Osteocyte (in vitro differentiated cells): ENCODE measurements around the gene DYNC1I1. TPM values are rescaled to one million over a fixed set of nuclear protein-coding genes. Genes with fewer than 3 reads are reported as not detected.

Experiments
- DNase-seq: peaks from one replicate; pipeline ENCODE4 v3.0.0; 2021; ENCODE audit warnings: mixed read lengths; ENCODE audit not compliant: unreplicated experiment; ENCODE audit errors: extremely low spot score
- H3K27ac Mint-ChIP-seq: one replicate; pipeline ENCODE4 v1.8.0; 2021; ENCODE audit warnings: mild to moderate bottlenecking, mixed read lengths; ENCODE audit not compliant: unreplicated experiment
- H3K27me3 Mint-ChIP-seq: one replicate; pipeline ENCODE4 v1.8.0; 2021; ENCODE audit warnings: mixed read lengths; ENCODE audit not compliant: unreplicated experiment
- H3K36me3 Mint-ChIP-seq: one replicate; pipeline ENCODE4 v1.8.0; 2021; ENCODE audit warnings: mixed read lengths; ENCODE audit not compliant: unreplicated experiment
- H3K4me1 Mint-ChIP-seq: one replicate; pipeline ENCODE4 v1.8.0; 2021; ENCODE audit warnings: mixed read lengths; ENCODE audit not compliant: unreplicated experiment
- H3K4me3 Mint-ChIP-seq: one replicate; pipeline ENCODE4 v1.8.0; 2021; ENCODE audit warnings: mild to moderate bottlenecking, moderate library complexity, mixed read lengths; ENCODE audit not compliant: unreplicated experiment
- H3K9me3 Mint-ChIP-seq: one replicate; pipeline ENCODE4 v1.8.0; 2021; ENCODE audit warnings: mixed read lengths; ENCODE audit not compliant: unreplicated experiment
- CTCF ChIP-seq: fragments of 200-600 bp; sonication (generic); IDR thresholded peaks from 2 replicates; pipeline ENCODE4 v1.5.0; 2021; ENCODE audit warnings: antibody characterized with exemption, mild to moderate bottlenecking, moderate library complexity
- total RNA-seq: library from RNA; stranded (reverse); gene quantifications from 2 replicates; pipeline ENCODE4 v1.2.1, GENCODE V29; 2021

DYNC1I1 gene
- total RNA-seq, 1 donor from 2014 or later, result 43.3 TPM

- TF ChIP-seq CTCF, result peak; percentile 98
- peak overlapping the region; percentile 88 for H3K4me3 Mint-ChIP-seq
- H3K36me3 Mint-ChIP-seq, result peaks cover 14% of the 10 kb centered on the region
- H3K9me3 Mint-ChIP-seq, result no peaks in the 10 kb centered on the region
- peaks cover 8% of the 10 kb centered on the region for H3K27me3 Mint-ChIP-seq
- H3K27ac Mint-ChIP-seq, result no peak overlapping the region
- DNase-seq, result peak; percentile 86
- H3K4me1 Mint-ChIP-seq, result peaks cover 1% of the 10 kb centered on the region
These were observed 303.4 kb downstream of the DYNC1I1 start for GRCh38 chr7:96075510-96076349.

GRCh38 chr7:96076350-96076707 is 304.0 kb downstream of the DYNC1I1 start:
- Mint-ChIP-seq H3K27me3 (peaks cover 8% of the 10 kb centered on the region), H3K4me3 (peak overlapping the region; percentile 88), H3K27ac (no peak overlapping the region), H3K9me3 (no peaks in the 10 kb centered on the region), H3K36me3 (peaks cover 14% of the 10 kb centered on the region), H3K4me1 (peaks cover 1% of the 10 kb centered on the region)
- DNase-seq, result no peak
- no peak for TF ChIP-seq CTCF

- Mint-ChIP-seq H3K9me3 (no peaks in the 10 kb centered on the region), H3K27ac (no peak overlapping the region), H3K4me3 (no peak overlapping the region), H3K27me3 (peaks cover 8% of the 10 kb centered on the region), H3K36me3 (peaks cover 16% of the 10 kb centered on the region), H3K4me1 (peaks cover 2% of the 10 kb centered on the region)
- TF ChIP-seq CTCF, result no peak
- DNase-seq, result no peak
These were observed 307.7 kb downstream of the DYNC1I1 start for GRCh38 chr7:96080027-96080426.

- DNase-seq, result no peak
- no peak for TF ChIP-seq CTCF
- Mint-ChIP-seq H3K27ac (no peak overlapping the region), H3K9me3 (no peaks in the 10 kb centered on the region), H3K4me3 (no peak overlapping the region), H3K27me3 (no peaks in the 10 kb centered on the region), H3K36me3 (peaks cover 10% of the 10 kb centered on the region), H3K4me1 (peaks cover 8% of the 10 kb centered on the region)
These were observed 312.7 kb downstream of the DYNC1I1 start for GRCh38 chr7:96084881-96085553.

- no peak for DNase-seq
- peaks cover 7% of the 10 kb centered on the region for H3K36me3 Mint-ChIP-seq
- TF ChIP-seq CTCF, result no peak
- no peaks in the 10 kb centered on the region for H3K9me3 Mint-ChIP-seq
- no peak overlapping the region for H3K27ac Mint-ChIP-seq
- peaks cover 8% of the 10 kb centered on the region for H3K4me1 Mint-ChIP-seq
- no peak overlapping the region for H3K4me3 Mint-ChIP-seq
- no peaks in the 10 kb centered on the region for H3K27me3 Mint-ChIP-seq
These were observed 313.6 kb downstream of the DYNC1I1 start for GRCh38 chr7:96085953-96086352.
